ENCODE measurements around the gene AQP7. TPM values are rescaled to one million over a fixed set of nuclear protein-coding genes. Genes with fewer than 3 reads are reported as not detected.

AQP7 gene
- total RNA-seq, 2 donors from 2014 or later, result 6.4 TPM; not detected in 1

DNA sequence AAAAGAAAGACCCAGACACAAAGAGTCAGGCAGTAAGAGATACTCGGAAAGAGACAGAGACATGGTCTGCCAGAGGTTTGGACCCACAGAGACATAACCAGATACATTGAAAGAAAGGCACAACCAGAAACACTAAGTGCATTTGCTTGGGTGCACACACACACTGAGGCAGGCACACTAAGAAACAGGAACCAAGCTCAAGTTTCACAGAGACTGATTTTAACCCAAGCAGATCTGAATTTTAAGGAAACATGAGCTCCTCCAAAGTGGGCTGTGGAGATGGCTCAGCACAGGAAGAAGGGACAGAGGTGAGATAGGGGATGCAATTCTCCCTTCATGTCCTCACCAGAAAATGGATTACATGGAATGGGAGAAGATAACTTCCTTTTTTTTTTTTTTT is 35.5 kb upstream of the AQP7 start:
- Histone ChIP-seq H3K4me1 (replicated peaks) (no peaks in the 10 kb centered on the region), H3K36me3 (peaks cover 6 to 13% of the 10 kb centered on the region in 2 donors), H3K27me3 (replicated peaks; ENCODE audit: insufficient read depth) (no peaks in the 10 kb centered on the region), H3K27ac (no peak overlapping the region), H3K9me3 (no peaks in the 10 kb centered on the region), H3K4me3 (no peak overlapping the region)
- WGBS, result 86% methylated on average over 1 of the region's 1 CpG
- DNase-seq (ENCODE audit: low spot score), result no peak
- intact Hi-C loops (cut with DNase I), result no loop called here
- TF ChIP-seq POLR2AphosphoS5 (IDR thresholded peaks at IDR 0.05) (no peak), CTCF (IDR thresholded peaks at IDR 0.05) (no peak), POLR2A (IDR thresholded peaks at IDR 0.05) (no peak)

DNA sequence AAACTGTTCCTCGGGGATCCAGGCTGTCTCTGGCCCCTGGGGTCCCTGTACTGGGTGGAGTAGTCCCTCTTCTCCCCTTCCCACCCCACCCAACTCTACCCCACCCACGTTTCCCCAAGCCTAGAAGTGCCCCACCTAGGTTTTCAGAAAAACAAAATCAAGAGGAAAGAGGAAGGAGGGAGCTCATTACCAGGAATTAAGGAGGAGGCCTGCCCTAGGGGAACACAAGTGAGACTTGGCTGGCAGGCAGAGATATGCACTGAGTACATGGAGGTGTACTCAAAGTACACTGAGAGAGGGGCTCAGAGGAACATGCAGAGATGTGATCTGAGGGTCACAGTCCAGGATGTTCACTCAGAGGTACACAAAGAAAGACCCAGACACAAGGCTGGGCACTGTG is 34.8 kb upstream of the AQP7 start:
- Histone ChIP-seq H3K4me1 (replicated peaks) (no peaks in the 10 kb centered on the region), H3K36me3 (peaks cover 3 to 6% of the 10 kb centered on the region in 2 donors), H3K9me3 (no peaks in the 10 kb centered on the region), H3K4me3 (no peak overlapping the region), H3K27ac (no peak overlapping the region), H3K27me3 (replicated peaks; ENCODE audit: insufficient read depth) (no peaks in the 10 kb centered on the region)
- WGBS, result 44% methylated on average over 2 of the region's 2 CpGs
- intact Hi-C loops (cut with DNase I), result no loop called here
- TF ChIP-seq POLR2A (IDR thresholded peaks at IDR 0.05) (no peak), POLR2AphosphoS5 (IDR thresholded peaks at IDR 0.05) (no peak), CTCF (IDR thresholded peaks at IDR 0.05) (no peak)
- no peak for DNase-seq (ENCODE audit: low spot score)

- H3K27ac ChIP-seq, result no peak overlapping the region
- intact Hi-C loops (cut with DNase I), result no loop called here
- H3K4me1 ChIP-seq (replicated peaks), result no peaks in the 10 kb centered on the region
- no peaks in the 10 kb centered on the region for H3K9me3 ChIP-seq
- H3K36me3 ChIP-seq, result peaks cover 0 to 5% of the 10 kb centered on the region in 2 donors
- TF ChIP-seq POLR2A (IDR thresholded peaks at IDR 0.05), result no peak
- TF ChIP-seq CTCF (IDR thresholded peaks at IDR 0.05), result no peak
- TF ChIP-seq POLR2AphosphoS5 (IDR thresholded peaks at IDR 0.05), result no peak
- no peaks in the 10 kb centered on the region for H3K27me3 ChIP-seq (replicated peaks; ENCODE audit: insufficient read depth)
- no peak for DNase-seq (ENCODE audit: low spot score)
- WGBS, result 62% methylated on average over 8 of the region's 8 CpGs
- H3K4me3 ChIP-seq, result no peak overlapping the region
Measured at GRCh38 chr9:33436445-33436844, 34.1 kb upstream of the AQP7 start.

GRCh38 chr9:33435821-33436277 is 33.5 kb upstream of the AQP7 start:
- H3K27ac ChIP-seq, result no peak overlapping the region
- TF ChIP-seq CTCF (IDR thresholded peaks at IDR 0.05) (no peak), POLR2A (IDR thresholded peaks at IDR 0.05) (no peak), POLR2AphosphoS5 (IDR thresholded peaks at IDR 0.05) (no peak)
- no peaks in the 10 kb centered on the region for H3K27me3 ChIP-seq (replicated peaks; ENCODE audit: insufficient read depth)
- no peak for DNase-seq (ENCODE audit: low spot score)
- intact Hi-C loops (cut with DNase I), result no loop called here
- WGBS, result 88% methylated on average over 8 of the region's 8 CpGs
- no peak overlapping the region for H3K4me3 ChIP-seq
- peaks cover 0 to 4% of the 10 kb centered on the region in 2 donors for H3K36me3 ChIP-seq
- peaks cover 2% of the 10 kb centered on the region for H3K4me1 ChIP-seq (replicated peaks)
- no peaks in the 10 kb centered on the region for H3K9me3 ChIP-seq

- Histone ChIP-seq H3K27me3 (replicated peaks; ENCODE audit: insufficient read depth) (no peaks in the 10 kb centered on the region), H3K4me3 (no peak overlapping the region), H3K9me3 (no peaks in the 10 kb centered on the region), H3K36me3 (no peaks in the 10 kb centered on the region), H3K27ac (no peak overlapping the region), H3K4me1 (replicated peaks) (peaks cover 2% of the 10 kb centered on the region)
- TF ChIP-seq POLR2A (IDR thresholded peaks at IDR 0.05), result no peak
- no peak for TF ChIP-seq POLR2AphosphoS5 (IDR thresholded peaks at IDR 0.05)
- no peak for TF ChIP-seq CTCF (IDR thresholded peaks at IDR 0.05)
- intact Hi-C loops (cut with DNase I), result no loop called here
- DNase-seq (ENCODE audit: low spot score), result no peak
- 81% methylated on average over 16 of the region's 16 CpGs for WGBS
Measured at GRCh38 chr9:33434317-33435105, 32.1 kb upstream of the AQP7 start.
